Measurements from ENCODE around the gene COX15.
"Not testable (repeated sequence)": the region's sequence is repeated elsewhere in the genome, so short reads cannot be mapped to it uniquely, and the experiment has no call there.

COX15 gene

DNA sequence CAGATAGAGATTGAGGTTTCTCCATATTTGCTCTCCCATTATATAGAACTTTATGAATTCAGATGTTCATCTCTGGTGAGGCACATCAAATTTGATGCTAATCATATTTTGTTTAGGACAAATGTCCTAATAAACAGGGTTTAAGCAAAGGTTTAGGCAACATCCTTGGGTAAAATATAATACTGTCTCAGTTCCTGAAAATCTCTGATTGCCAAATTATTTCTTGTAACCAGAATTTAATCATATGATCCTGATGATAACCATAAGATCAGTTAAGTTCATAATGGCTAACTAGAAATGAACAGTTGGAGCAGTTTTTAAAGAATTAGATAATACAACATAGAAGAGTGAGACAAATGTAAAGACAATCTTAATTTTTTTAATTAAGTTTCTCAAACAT lies 18.7 kb upstream of the COX15 start:
- Histone ChIP-seq H3K36me3 (ENCODE audit: control insufficient read depth, low read length) (peaks cover 86% of the 10 kb centered on the region), H3K27ac (ENCODE audit: low read depth, low read length) (no peak overlapping the region), H3K9me2 (replicated peaks; ENCODE audit: control insufficient read depth, low read length) (no peaks in the 10 kb centered on the region), H3K27me3 (ENCODE audit: control insufficient read depth, low read length) (no peaks in the 10 kb centered on the region), H3K79me2 (ENCODE audit: control insufficient read depth, low read length) (no peaks in the 10 kb centered on the region), H3K4me2 (ENCODE audit: low read length) (no peak overlapping the region), H3F3A (ENCODE audit: control insufficient read depth, insufficient read depth) (no peaks in the 10 kb centered on the region), H3K4me1 (ENCODE audit: control insufficient read depth, low read length) (peaks cover 9% of the 10 kb centered on the region), H4K20me1 (ENCODE audit: control insufficient read depth, insufficient read depth, low read depth, low read length) (no peaks in the 10 kb centered on the region), H3K4me3 (ENCODE audit: low read length) (no peak overlapping the region), H3K9me3 (ENCODE audit: control insufficient read depth, insufficient read depth, low read length) (no peaks in the 10 kb centered on the region)
- TF ChIP-seq CTCF (IDR thresholded peaks at IDR 0.05; ENCODE audit: low read depth, low read length, poor library complexity, severe bottlenecking), result no peak
- TF ChIP-seq EZH2phosphoT487 (IDR thresholded peaks at IDR 0.05; ENCODE audit: borderline replicate concordance, low read length), result no peak

- H4K20me1 ChIP-seq (ENCODE audit: control insufficient read depth, insufficient read depth, low read depth, low read length), result no peaks in the 10 kb centered on the region
- H3K36me3 ChIP-seq (ENCODE audit: control insufficient read depth, low read length), result peaks cover 84% of the 10 kb centered on the region
- H3K27ac ChIP-seq (ENCODE audit: low read depth, low read length), result no peak overlapping the region
- no peaks in the 10 kb centered on the region for H3K79me2 ChIP-seq (ENCODE audit: control insufficient read depth, low read length)
- H3K4me3 ChIP-seq (ENCODE audit: low read length), result no peak overlapping the region
- no peaks in the 10 kb centered on the region for H3K4me1 ChIP-seq (ENCODE audit: control insufficient read depth, low read length)
- no peak for TF ChIP-seq EZH2phosphoT487 (IDR thresholded peaks at IDR 0.05; ENCODE audit: borderline replicate concordance, low read length)
- TF ChIP-seq CTCF (IDR thresholded peaks at IDR 0.05; ENCODE audit: low read depth, low read length, poor library complexity, severe bottlenecking), result no peak
- no peaks in the 10 kb centered on the region for H3K27me3 ChIP-seq (ENCODE audit: control insufficient read depth, low read length)
- H3K4me2 ChIP-seq (ENCODE audit: low read length), result no peak overlapping the region
- no peaks in the 10 kb centered on the region for H3F3A ChIP-seq (ENCODE audit: control insufficient read depth, insufficient read depth)
- H3K9me2 ChIP-seq (replicated peaks; ENCODE audit: control insufficient read depth, low read length), result no peaks in the 10 kb centered on the region
- H3K9me3 ChIP-seq (ENCODE audit: control insufficient read depth, insufficient read depth, low read length), result no peaks in the 10 kb centered on the region
Measured at GRCh38 chr10:99748823-99749451, 17.0 kb upstream of the COX15 start.

DNA sequence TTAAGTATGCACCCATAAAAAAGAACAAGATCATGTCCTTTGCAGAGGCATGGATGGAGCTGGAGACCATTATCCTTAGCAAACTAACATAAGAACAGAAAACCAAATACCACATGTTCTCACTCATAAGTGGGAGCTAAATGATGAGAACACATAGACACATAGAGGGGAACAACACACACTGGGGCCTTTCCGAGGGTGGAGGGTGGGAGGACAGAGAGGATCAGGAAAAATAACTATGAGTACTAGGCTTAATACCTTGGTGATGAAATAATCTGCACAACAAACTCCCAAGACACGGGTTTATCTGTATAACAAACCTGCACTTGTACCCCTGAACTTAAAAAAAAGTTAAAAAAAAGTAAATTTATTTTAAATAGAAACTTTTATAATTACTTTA lies 14.2 kb upstream of the COX15 start:
- H3K4me3 ChIP-seq (ENCODE audit: low read length); H3K27ac ChIP-seq (ENCODE audit: low read depth, low read length); H3K27me3 ChIP-seq (ENCODE audit: control insufficient read depth, low read length); H3K4me1 ChIP-seq (ENCODE audit: control insufficient read depth, low read length); H3K9me3 ChIP-seq (ENCODE audit: control insufficient read depth, insufficient read depth, low read length); H4K20me1 ChIP-seq (ENCODE audit: control insufficient read depth, insufficient read depth, low read depth, low read length); H3K4me2 ChIP-seq (ENCODE audit: low read length); H3K9me2 ChIP-seq (replicated peaks; ENCODE audit: control insufficient read depth, low read length); H3F3A ChIP-seq (ENCODE audit: control insufficient read depth, insufficient read depth); H3K79me2 ChIP-seq (ENCODE audit: control insufficient read depth, low read length): not testable (repeated sequence)
- peaks cover 88% of the 10 kb centered on the region for H3K36me3 ChIP-seq (ENCODE audit: control insufficient read depth, low read length)

DNA sequence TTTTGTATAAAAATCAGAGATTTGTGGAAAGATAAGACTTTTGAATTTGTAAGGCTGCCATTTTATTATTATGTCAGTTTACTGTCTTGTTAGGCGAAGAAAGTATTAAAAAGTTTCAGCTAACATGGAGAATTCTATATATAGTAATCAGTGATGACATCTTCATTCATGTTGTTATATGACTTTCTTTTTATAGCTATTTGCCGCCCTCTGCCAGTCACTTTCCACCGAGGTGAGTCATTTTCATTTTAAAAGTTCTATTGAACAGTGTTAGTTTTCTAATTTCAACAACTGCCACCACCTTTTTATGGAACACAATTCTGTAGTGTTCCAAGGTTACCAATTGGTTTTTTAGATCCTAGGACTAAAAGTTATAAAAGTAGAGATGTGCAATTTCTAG lies 11.9 kb upstream of the COX15 start:
- Histone ChIP-seq H3K9me3 (ENCODE audit: control insufficient read depth, insufficient read depth, low read length) (peaks cover 10% of the 10 kb centered on the region; the same call in 1 of the 2 replicates), H3K27me3 (ENCODE audit: control insufficient read depth, low read length) (no peaks in the 10 kb centered on the region), H3K4me1 (ENCODE audit: control insufficient read depth, low read length) (no peaks in the 10 kb centered on the region), H3K4me3 (ENCODE audit: low read length) (no peak overlapping the region), H3F3A (ENCODE audit: control insufficient read depth, insufficient read depth) (no peaks in the 10 kb centered on the region), H3K36me3 (ENCODE audit: control insufficient read depth, low read length) (peaks cover 89% of the 10 kb centered on the region), H3K4me2 (ENCODE audit: low read length) (no peak overlapping the region), H3K9me2 (replicated peaks; ENCODE audit: control insufficient read depth, low read length) (no peaks in the 10 kb centered on the region), H4K20me1 (ENCODE audit: control insufficient read depth, insufficient read depth, low read depth, low read length) (no peaks in the 10 kb centered on the region), H3K27ac (ENCODE audit: low read depth, low read length) (no peak overlapping the region), H3K79me2 (ENCODE audit: control insufficient read depth, low read length) (peaks cover 6% of the 10 kb centered on the region)
- TF ChIP-seq EZH2phosphoT487 (IDR thresholded peaks at IDR 0.05; ENCODE audit: borderline replicate concordance, low read length) (no peak), CTCF (IDR thresholded peaks at IDR 0.05; ENCODE audit: low read depth, low read length, poor library complexity, severe bottlenecking) (no peak)

Data from DOHH2 (cell line).